HG03442 (cell line): Measurements from ENCODE around the gene NAP1L1.

Source experiments
- ATAC-seq: cut with Tn5 transposase; IDR thresholded peaks from one replicate; pipeline ENCODE4 v1.9.1; 2021; ENCODE audit warnings: mild to moderate bottlenecking, moderate library complexity; ENCODE audit not compliant: unreplicated experiment

Gene NAP1L1

DNA sequence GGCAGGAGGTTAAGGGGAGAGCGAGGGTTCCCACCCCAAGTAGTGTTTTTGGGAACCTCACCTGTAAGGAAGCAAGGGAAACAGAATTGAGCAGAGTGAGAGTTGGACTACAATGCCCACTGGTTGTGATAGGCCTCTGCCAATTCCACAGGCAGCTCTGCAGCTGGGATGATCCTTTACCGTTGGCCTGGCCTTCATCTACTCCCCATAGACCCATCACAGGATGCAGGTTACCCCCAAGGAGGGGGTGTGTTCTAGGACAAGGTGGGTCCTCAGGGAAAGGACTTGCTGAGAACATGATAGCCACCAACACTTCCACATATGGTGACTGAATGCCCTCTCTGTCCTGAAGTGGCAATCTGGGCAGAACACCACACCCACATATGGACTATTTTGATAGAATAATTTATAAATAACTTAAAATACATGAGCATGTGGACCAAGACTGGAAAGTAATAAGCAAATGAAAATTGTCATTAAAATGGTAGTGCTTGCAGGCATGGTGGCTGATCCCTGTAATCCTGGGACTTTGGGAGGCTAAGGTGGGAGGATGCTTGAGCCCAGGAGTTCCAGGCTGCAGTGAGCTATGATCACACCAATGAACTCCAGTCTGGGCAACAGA, 61.3 kb downstream of the NAP1L1 start:
- ATAC-seq, result no peak

DNA sequence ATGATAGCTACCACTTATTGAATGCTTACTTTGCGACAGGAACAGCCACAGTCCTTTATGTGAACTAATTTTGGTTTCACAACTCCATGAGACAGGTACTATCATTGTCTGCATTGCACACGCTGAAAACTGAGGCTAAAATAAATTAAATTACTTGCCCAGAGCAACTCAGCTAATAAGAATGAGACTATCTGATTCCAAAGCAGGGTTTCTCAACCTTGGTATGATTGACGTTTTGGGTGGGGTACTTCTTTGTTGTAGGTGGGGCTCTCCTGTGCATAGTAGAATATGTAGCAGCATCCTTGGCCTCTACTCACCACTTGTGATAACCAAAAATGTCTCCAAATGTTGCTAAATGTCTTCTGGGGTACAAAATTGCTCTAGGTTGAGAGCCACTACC, 62.0 kb downstream of the NAP1L1 start:
- ATAC-seq, result no peak

- peak; percentile 55 for ATAC-seq
These were observed 63.5 kb downstream of the NAP1L1 start for GRCh38 chr12:76020731-76021672.

- peak; percentile 56 for ATAC-seq
These were observed 64.2 kb downstream of the NAP1L1 start for GRCh38 chr12:76020281-76020680.

- ATAC-seq, result no peak
These were observed 65.8 kb downstream of the NAP1L1 start for GRCh38 chr12:76018672-76019071.

GRCh38 chr12:76018111-76018510, 66.4 kb downstream of the NAP1L1 start:
- no peak for ATAC-seq

DNA sequence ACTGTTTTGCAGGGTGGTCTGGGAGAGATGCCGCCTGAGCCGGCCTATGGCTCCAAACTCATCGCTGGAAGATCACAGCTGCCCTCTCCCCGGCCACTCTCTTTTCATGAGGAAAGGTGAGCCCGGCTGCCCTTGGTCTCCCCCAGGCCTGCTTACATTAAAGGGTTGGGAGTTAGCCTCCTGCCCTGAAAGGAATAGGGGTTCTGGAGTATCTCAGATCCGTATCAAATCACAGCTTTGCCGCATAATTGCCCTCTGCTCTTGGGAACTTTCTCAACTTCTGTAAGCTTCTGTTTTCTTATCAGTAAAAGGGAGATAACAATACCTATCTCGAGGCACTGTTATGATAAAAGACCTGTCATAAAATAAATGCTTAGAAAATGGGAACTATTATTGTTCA, 70.5 kb downstream of the NAP1L1 start:
- no peak for ATAC-seq

- ATAC-seq, result no peak
These were observed 70.9 kb downstream of the NAP1L1 start for GRCh38 chr12:76013603-76014002.

DNA sequence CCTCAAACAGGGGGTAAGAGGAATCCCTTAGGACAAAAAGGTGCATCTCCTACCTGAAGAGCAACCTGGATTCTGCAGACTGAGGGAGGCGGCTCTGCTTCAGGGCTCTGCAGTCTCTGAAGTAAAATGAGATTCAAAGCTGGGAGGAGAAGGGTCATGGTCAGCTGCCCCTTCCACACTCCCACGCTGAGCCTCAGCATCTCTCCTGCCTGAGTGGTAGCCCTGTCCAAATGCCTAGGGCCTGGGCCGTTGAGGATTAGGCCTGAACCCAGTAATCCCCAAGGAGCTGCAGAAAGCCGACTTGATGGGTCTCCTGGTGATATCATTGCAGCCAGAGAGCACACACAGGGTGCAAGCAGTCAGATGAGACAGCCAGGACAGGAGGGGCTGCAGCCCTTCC, 71.8 kb downstream of the NAP1L1 start:
- ATAC-seq, result no peak

DNA sequence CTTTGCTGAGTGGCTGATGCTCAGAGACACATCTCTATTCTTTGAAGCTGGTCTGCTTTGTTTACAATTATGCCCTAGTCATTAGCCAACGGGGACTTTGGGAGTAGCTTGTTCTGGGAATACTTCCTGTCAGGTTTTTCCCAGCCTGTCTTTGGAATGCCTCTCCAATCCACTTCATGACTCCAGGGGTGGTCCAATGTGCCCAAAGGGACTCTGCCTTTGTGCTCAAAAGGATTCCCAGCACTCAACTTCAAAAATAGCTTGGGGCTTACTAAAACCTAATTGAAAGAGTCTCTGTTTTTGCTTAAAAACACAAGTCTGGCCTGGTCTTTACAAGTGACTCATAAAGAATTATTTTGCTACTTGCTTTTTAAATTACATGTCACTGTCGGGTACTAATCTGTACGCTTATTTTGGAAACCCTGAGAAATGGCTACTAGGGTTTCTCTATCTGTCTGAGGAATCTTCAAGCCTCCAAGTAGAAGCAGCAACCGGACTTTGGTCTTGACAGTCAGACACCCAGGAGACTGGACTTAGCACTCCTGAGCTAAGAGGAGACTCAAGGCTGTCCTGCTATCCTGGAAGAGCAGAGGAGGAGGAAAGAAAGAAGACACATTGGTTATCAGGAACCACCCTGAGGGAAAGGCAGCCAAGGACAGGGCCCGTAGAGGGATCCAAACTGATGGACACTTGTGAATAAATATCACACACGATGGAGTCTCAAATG, 73.6 kb downstream of the NAP1L1 start:
- ATAC-seq, result no peak

DNA sequence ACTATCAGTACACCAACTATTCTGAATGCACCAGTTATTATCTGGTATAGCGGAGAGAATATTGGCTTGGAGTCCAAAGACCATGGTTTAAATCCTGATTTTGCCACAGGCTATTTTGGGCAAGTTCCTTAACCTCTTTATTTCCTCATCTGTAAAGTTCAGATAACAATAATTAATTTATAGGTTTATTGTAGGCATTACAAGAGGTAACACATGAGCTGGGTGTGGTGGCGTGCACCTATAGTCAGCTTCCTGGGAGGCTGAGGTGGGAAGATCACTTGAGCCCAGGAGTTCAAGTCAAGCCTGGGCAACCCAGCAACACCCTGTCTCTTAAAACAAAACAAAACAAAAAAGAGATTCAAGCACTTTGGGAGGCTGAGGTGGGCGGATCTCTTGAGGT, 76.1 kb downstream of the NAP1L1 start:
- ATAC-seq, result no peak

- no peak for ATAC-seq
These were observed 76.8 kb downstream of the NAP1L1 start for GRCh38 chr12:76007640-76008039.

- no peak for ATAC-seq
These were observed 78.2 kb downstream of the NAP1L1 start for GRCh38 chr12:76006028-76006925.

GRCh38 chr12:76003355-76003638, 81.2 kb downstream of the NAP1L1 start:
- no peak for ATAC-seq

GRCh38 chr12:76002598-76003354, 81.7 kb downstream of the NAP1L1 start:
- no peak for ATAC-seq

DNA sequence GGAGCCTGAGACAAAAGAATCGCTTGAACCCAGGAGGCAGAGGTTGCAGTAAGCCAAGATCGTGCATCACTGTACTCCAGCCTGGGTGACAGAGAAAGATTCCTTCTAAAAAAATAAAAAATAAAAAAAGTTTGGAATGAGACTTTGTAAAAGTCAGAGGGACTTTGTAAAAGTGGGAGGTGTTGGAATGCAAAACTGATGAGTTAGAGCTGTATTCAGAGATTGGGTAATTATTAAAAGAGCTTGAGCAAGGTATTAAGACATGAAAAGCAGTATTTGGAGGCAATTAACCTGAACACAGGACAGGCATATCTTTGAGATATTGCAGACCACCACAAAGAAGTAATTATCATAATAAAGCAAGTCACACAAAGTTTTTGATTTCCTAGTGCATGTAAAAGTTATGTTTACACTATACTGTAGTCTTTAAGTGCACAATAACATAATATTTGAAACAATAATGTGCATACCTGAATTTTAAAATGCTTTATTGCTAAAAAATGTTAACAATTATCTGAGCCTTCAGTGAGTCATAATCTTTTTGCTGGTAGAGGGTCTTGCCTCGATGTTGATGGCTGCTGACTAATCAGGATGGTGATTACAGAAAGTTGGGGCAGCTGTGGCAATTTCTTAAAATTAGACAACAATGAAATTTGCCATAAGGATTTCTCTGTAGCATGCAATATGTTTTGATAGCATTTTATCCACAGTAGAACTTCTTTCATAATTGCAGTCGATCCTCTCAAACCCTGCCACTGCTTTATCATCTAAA, 86.0 kb downstream of the NAP1L1 start:
- ATAC-seq, result no peak

- no peak for ATAC-seq
These were observed 86.8 kb downstream of the NAP1L1 start for GRCh38 chr12:75997658-75998057.

DNA sequence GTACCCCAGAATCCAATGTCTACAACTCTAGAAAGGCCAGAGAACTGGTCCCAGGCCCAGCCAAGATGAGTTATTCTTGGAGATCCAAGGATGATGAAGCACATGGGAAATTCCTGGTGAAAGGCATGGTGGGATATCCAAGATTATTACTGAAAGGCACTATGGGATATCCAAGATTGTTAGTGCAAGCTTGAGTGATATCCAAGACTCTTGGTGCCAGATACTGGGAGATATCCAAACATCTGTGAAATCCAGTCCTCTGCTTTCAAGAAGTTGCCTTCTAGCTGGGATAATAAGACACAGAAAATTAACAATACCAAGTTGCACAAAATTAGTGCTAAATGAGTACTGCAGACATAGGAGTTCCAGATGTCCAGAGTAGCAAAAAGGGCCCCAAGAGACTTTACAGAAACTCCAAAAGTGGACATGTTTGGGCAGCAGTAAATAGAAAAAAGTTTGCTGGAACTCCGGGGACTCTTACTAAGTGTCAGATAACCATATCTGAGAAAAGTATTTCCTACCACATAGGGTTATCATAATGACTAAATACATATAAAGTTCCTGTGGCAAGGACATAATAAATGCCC, 87.5 kb downstream of the NAP1L1 start:
- ATAC-seq, result no peak

DNA sequence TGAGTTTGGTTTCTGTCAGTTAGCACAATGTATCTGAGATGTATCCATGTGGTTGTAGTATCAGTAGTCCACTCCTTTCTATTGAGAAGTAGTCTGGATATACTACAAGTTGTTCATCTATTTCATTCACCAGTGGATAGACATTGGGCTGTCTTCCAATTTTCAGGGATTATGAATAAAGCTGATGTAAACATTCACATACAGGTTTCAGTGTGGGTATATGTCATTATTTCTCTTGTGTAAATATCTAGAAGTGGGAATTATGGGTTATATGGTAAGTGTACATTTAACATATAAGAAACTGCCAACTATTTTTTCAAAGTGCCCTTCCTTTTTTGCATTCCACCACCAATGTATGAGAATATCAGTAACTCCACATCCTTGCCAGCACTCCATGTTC, 88.8 kb downstream of the NAP1L1 start:
- no peak for ATAC-seq
